ENCODE measurements around the gene RCAN2.

The RCAN2 gene

DNA sequence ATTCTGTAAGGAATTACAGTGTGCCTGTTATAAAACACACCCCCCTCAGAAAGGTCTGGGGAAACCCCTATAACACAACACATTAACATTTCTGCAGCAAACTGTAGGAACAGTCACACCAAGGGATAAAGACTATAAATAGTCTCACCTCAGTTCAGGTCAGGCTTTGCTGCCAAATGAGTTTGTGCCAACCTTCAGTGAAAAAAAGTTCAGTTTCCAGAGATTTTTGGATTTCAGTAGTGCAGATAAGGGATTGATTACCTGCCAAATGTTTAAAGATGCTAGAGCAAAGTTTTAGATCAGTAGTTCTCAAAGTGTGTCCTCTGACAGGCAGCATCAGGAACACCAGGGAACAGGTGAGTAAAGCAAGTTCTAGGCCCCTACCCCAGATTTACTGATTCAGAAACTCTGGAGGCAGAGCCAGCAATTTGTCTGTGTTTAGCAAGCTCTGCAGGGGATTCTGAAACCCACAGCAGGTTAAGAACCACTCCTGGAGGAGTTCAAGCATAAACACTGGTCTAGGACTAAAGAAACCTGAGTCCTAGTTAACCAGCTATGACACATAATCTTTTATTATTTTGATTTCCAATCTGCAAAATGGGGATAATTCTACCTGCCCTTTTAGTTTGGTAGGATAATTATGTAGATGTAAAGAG is 111.0 kb downstream of the RCAN2 start:
- Histone ChIP-seq H3K9me3 (no peaks in the 10 kb centered on the region), H3K27me3 (no peaks in the 10 kb centered on the region), H3K4me3 (ENCODE audit: low read depth in 1 of 2, low read length in 1 of 2) (no peak overlapping the region), H3K4me1 (ENCODE audit: control insufficient read depth in 1 of 2, insufficient read depth in 1 of 2, low read depth in 1 of 2, low read length in 1 of 2) (no peaks in the 10 kb centered on the region), H3K36me3 (no peaks in the 10 kb centered on the region), H3K27ac (no peak overlapping the region)
- TF ChIP-seq, protein P1, sequence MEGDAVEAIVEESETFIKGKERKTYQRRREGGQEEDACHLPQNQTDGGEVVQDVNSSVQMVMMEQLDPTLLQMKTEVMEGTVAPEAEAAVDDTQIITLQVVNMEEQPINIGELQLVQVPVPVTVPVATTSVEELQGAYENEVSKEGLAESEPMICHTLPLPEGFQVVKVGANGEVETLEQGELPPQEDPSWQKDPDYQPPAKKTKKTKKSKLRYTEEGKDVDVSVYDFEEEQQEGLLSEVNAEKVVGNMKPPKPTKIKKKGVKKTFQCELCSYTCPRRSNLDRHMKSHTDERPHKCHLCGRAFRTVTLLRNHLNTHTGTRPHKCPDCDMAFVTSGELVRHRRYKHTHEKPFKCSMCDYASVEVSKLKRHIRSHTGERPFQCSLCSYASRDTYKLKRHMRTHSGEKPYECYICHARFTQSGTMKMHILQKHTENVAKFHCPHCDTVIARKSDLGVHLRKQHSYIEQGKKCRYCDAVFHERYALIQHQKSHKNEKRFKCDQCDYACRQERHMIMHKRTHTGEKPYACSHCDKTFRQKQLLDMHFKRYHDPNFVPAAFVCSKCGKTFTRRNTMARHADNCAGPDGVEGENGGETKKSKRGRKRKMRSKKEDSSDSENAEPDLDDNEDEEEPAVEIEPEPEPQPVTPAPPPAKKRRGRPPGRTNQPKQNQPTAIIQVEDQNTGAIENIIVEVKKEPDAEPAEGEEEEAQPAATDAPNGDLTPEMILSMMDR (IDR thresholded peaks at IDR 0.05): no peak

DNA sequence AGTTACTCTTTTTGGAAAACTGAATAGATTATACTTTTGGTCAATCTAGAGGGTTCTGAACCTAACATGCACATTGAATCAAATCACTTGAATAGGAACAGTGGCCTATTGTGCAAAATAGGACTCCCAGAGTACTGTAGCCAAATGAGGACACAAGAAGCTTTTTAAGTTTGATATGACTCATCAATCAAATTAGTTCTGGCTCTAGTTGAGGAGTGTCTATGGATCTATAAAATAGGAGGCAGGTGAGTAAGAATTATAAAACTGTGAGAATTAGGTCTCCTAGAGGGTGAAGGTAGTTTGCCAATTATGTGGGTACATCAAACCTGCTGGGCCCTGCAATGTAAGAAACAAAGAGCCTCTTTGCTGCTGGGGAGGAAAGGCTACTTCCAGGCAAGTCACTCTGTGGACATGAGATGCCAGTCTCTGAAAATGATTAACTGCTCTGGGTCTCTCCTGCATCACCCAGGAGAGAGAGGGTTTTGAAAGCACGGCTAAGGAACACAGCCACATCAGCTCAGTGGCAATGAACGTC is 112.3 kb downstream of the RCAN2 start:
- Histone ChIP-seq H3K36me3 (no peaks in the 10 kb centered on the region), H3K27ac (no peak overlapping the region), H3K4me3 (ENCODE audit: low read depth in 1 of 2, low read length in 1 of 2) (no peak overlapping the region), H3K4me1 (ENCODE audit: control insufficient read depth in 1 of 2, insufficient read depth in 1 of 2, low read depth in 1 of 2, low read length in 1 of 2) (no peaks in the 10 kb centered on the region), H3K27me3 (no peaks in the 10 kb centered on the region), H3K9me3 (no peaks in the 10 kb centered on the region)
- TF ChIP-seq, protein P1 (IDR thresholded peaks at IDR 0.05): no peak

DNA sequence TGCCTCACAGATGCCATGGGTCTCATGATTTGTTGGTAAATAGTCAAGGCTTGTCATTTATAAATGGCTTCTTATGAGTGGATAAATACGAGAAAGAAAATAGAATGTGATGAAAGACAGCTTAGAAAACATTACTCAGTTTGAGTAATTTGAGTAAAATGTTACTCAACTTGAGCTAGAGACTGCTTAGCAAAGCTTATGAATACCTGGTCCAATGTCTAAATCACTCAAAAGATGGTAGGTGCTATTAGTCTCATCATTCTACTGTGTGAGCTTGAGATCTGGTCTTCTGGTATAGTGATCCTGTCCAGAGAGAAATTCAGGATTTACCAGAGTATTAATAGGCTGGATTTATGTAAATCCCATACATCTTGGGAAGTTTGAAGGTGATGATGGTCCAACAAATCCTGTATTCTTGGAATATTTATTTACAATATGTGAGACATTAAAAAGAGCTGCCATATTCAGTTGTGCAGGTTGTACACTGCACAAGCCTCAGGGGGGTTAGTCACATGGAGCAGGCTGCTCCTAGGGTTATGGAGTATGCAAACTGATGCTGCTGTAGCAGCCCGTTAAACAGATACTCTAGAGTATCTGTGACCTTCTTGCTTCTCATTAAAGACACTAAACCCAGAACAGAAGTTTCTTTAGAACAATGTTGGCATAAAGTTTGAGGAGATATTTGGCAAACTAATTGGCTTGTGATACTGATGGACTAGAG is 112.9 kb downstream of the RCAN2 start:
- H3K27me3 ChIP-seq: no peaks in the 10 kb centered on the region
- TF ChIP-seq, protein P1 (IDR thresholded peaks at IDR 0.05): no peak
- no peak overlapping the region for H3K4me3 ChIP-seq (ENCODE audit: low read depth in 1 of 2, low read length in 1 of 2)
- no peaks in the 10 kb centered on the region for H3K9me3 ChIP-seq
- no peak overlapping the region for H3K27ac ChIP-seq
- no peaks in the 10 kb centered on the region for H3K4me1 ChIP-seq (ENCODE audit: control insufficient read depth in 1 of 2, insufficient read depth in 1 of 2, low read depth in 1 of 2, low read length in 1 of 2)
- H3K36me3 ChIP-seq: no peaks in the 10 kb centered on the region

DNA sequence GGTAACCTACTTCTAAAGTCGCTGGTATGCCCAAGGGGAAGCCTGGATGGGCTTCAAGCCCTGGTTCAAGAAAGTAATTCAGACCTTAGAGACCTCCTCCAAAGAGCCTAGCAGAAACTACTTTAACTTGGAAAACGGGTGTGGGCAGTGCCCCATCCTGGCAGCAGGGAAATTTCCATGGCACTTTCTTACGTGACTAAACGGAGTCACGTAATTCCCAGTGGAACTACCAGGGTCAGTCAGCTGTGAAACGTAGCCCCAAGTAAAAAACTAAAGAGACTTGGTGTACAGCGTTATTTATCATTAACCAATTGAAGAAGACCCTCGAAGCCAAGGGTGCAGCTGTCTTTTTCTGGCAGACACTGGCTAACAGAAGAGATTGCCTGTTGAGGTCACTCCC is 114.0 kb downstream of the RCAN2 start:
- Histone ChIP-seq H3K36me3 (no peaks in the 10 kb centered on the region), H3K4me3 (ENCODE audit: low read depth in 1 of 2, low read length in 1 of 2) (no peak overlapping the region), H3K4me1 (ENCODE audit: control insufficient read depth in 1 of 2, insufficient read depth in 1 of 2, low read depth in 1 of 2, low read length in 1 of 2) (no peaks in the 10 kb centered on the region), H3K9me3 (no peaks in the 10 kb centered on the region), H3K27ac (no peak overlapping the region), H3K27me3 (no peaks in the 10 kb centered on the region)
- TF ChIP-seq, protein P1 (IDR thresholded peaks at IDR 0.05): no peak

DNA sequence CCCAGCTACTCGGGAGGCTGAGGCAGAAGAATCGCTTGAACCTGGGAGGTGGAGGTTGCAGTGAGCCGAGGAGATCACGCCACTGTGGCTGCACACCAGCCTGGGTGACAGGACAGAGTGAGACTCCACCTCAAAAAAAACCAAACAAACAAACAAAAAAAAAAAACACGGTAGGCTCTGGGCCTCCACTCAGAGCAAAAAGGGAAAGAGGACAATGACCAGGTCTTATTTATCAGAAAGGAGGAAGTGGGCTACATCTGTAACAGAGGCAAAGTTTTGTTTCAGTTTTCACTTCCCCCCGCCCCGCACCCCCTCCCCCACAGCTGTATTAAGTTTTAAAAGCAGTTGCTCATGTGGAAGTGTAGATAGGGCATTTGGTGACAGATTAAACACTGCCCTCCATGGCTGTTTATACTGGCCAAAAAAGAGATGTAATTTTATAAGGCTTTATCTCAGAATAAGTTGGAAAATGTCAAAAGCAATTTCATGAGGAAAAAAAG is 114.6 kb downstream of the RCAN2 start:
- TF ChIP-seq, protein P1 (IDR thresholded peaks at IDR 0.05): no peak
- no peak overlapping the region for H3K4me3 ChIP-seq (ENCODE audit: low read depth in 1 of 2, low read length in 1 of 2)
- H3K27ac ChIP-seq: no peak overlapping the region
- H3K9me3 ChIP-seq: no peaks in the 10 kb centered on the region
- no peaks in the 10 kb centered on the region for H3K36me3 ChIP-seq
- no peaks in the 10 kb centered on the region for H3K27me3 ChIP-seq
- H3K4me1 ChIP-seq (ENCODE audit: control insufficient read depth in 1 of 2, insufficient read depth in 1 of 2, low read depth in 1 of 2, low read length in 1 of 2): no peaks in the 10 kb centered on the region
